Right ventricle myocardium superior (tissue), 1 donor: ENCODE measurements around the gene KRTAP10-12. TPM values are rescaled to one million over a fixed set of nuclear protein-coding genes. Genes with fewer than 3 reads are reported as not detected.
"Not testable (repeated sequence)": the region's sequence is repeated elsewhere in the genome, so short reads cannot be mapped to it uniquely, and the experiment has no call there.

Experiments used
- ATAC-seq: fragments of 200-7000 bp; cut with Tn5 transposase; one replicate; pipeline ENCODE4 v1.9.1; 2020; ENCODE audit warnings: mild to moderate bottlenecking; ENCODE audit not compliant: poor library complexity
- DNase-seq: peaks from one replicate; pipeline ENCODE4 v3.0.0-alpha.2; 2020
- intact Hi-C: fragments of 100-400 bp; cut with DNase I; formaldehyde crosslinking; loops from one replicate; pipeline ENCODE4 v1.11.2; 2022
- total RNA-seq: library from RNA; stranded (reverse); fragmentation: NEBNext Ultra II Directional; extraction: Animal tissue kit (Norgen Biotek cat#: 25700); gene quantifications from one replicate; pipeline ENCODE4 v1.2.1, GENCODE V29; 2021
- donor health status: DM: no; HTN: yes; CAD: no; lungs with severe emphysema.

KRTAP10-12 gene
- total RNA-seq, 1 donor from 2014 or later = not detected

- intact Hi-C loops = no loop called here
- ATAC-seq (peak; percentile 86), DNase-seq (peak; percentile 56)
These were observed 30.3 kb upstream of the KRTAP10-12 start, which contains the start of gene KRTAP12-2 for GRCh38 chr21:44666401-44667320. KRTAP12-2 (minus strand) TSS chr21:44666927; CDS start chr21:44666886, 41 bp downstream.

GRCh38 chr21:44667612-44668011 is 29.4 kb upstream of the KRTAP10-12 start:
- DNase-seq (no peak), ATAC-seq (no peak)
- intact Hi-C loops = no loop called here

DNA sequence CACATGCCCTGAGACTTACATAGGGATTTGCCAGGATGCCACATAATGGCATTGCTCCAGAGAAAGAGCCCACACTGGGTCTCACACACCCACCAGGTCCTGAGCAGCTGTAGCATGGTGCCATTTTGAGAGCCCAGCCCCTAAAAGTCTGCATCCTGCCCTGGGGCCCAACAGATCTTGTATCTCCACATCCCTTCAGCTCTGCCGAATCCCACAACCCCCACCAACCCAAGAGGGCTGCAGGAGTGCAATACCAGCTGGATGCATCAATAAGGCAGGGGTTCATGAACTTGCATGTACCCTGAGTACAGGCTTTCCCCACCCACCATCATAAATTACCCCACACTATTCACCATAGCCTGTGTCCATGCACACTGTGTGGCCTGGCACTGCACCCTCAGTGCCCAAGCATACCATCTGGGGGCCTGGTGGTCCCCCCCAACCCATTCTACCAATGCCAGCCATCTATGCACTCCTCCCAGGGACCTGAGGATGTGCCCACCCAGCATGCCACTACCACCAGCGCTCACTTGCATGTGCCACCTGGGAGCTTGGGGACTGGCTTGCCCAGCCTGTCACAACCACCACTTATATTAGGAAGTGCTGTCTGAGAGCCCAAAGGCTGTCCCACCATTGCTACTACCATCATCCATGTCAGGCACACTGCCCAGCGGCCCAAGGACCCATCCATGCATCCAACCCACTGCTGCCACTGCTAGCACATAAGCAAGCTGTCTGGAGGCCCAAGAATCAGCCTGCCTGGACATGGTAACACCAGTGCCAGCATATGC is 26.1 kb upstream of the KRTAP10-12 start:
- no peak for ATAC-seq
- DNase-seq = no peak
- intact Hi-C loops = no loop called here

DNA sequence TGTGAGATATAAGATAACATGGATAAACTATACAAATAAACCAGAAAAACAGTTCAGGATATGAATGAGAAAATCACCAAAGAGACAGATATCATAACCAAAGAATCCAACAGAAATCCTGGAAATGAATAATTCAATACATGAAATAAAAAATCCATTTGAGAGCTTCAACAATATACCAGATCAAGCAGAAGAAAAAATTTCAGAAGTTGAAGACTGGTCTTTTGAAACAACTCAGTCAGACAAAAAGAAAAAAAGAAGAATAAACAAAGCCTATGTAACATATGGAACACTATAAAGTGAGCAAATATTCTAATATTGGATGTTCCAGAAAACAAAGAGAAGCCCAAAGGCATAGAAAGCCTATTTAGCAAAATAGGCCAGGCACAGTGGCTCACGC is 25.1 kb upstream of the KRTAP10-12 start:
- no peak for ATAC-seq
- no peak for DNase-seq
- intact Hi-C loops = no loop called here

DNA sequence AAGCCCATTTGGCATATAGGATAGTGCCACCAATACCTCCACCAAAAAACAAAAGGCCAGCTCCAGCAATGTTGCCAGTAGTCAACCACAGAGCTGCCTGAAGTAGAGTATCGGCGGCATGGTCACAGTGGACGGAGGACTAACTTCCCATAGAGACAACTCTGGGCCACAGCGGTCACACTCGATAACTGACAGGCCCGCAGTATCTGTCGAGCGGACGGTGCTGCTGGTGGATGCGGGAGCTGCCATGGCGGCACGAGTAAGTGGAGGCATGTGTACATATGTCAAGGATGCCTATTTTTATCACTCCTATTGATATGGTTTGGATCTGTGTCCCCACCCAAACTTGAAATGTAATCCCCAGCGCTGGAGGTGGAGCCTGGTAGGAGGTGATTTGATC is 19.1 kb upstream of the KRTAP10-12 start:
- ATAC-seq (no peak), DNase-seq (no peak)
- intact Hi-C loops = no loop called here

GRCh38 chr21:44681152-44681551 is 15.8 kb upstream of the KRTAP10-12 start:
- DNase-seq (no peak), ATAC-seq (no peak)
- intact Hi-C loops = no loop called here

DNA sequence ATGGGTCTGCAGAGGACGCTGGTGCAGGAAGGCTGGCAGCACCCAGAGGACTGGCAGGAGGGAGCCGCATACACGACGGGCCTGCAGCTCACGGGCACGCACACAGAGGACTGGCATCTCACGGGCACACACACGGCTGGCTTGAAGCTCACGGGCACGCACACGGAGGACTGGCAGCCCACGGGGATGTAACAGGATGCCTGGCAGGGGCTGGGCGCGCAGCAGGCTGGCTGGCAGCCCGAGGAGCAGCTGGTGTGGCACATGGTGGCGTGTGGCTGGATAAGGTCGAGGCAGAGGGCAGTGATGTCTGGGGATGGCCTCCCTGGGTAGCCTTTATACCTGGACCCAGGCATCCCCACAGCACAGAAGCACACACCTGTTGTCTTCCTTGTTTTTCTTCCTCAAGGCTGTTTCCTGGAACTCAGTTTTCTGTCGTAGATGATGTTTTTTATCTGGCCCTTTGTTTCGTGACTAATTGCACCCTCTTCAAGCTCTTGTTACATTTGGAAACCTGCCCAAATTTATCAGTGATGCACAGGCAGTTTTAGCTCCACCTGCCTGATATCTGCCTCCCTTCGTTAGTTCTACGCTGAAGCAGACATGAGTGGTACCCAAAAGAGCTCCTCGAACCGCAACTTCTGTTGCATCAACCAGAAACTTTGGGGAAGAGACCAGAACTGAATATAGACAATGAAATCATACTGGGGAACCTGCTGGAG is 15.0 kb upstream of the KRTAP10-12 start, which contains the start of gene KRTAP12-1:
Gene KRTAP12-1, minus strand, starts transcription at position 303 of the 719 bp plus-strand sequence. Its CDS starts 40 bp downstream, at position 263.
- no peak for ATAC-seq
- no peak for DNase-seq
- intact Hi-C loops = no loop called here

DNA sequence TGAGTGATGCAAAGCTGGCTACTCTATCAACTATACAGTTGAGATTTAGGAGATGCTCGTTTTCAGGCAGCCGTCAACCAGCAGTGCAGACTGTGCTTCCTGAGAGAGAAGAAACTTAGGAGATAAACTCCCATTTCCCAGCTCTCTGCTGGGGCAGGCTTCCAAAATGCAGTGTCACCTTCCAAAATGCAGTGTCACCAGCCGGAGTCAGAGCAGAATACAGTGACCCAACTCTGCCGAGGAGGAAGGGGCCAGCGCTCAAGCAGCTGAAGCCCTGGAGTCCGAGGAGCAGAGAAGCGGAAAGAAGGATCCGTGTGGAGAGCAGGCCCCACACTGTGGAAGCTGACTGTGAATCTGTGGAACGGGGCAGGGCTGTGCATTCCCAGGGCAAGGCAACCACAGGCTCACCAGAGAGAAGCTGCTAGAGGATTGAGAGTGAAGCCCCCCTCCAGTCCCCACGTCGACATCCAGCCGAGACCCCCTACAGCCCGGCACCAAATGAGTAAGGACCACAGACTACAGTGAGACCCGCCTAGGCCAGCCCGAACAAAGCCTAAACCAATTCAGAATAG is 14.3 kb upstream of the KRTAP10-12 start:
- no peak for DNase-seq
- no peak for ATAC-seq
- intact Hi-C loops = no loop called here

GRCh38 chr21:44684077-44684476 is 12.9 kb upstream of the KRTAP10-12 start:
- intact Hi-C loops = no loop called here

GRCh38 chr21:44684483-44684882 is 12.5 kb upstream of the KRTAP10-12 start:
- intact Hi-C loops = no loop called here
- DNase-seq (no peak), ATAC-seq (no peak)

More at GRCh38 chr21:44684077-44684476, 12.9 kb upstream of the KRTAP10-12 start:
- no peak for DNase-seq
- no peak for ATAC-seq

GRCh38 chr21:44685050-44685449 is 11.9 kb upstream of the KRTAP10-12 start:
- DNase-seq, ATAC-seq, intact Hi-C loops: not testable (repeated sequence)

DNA sequence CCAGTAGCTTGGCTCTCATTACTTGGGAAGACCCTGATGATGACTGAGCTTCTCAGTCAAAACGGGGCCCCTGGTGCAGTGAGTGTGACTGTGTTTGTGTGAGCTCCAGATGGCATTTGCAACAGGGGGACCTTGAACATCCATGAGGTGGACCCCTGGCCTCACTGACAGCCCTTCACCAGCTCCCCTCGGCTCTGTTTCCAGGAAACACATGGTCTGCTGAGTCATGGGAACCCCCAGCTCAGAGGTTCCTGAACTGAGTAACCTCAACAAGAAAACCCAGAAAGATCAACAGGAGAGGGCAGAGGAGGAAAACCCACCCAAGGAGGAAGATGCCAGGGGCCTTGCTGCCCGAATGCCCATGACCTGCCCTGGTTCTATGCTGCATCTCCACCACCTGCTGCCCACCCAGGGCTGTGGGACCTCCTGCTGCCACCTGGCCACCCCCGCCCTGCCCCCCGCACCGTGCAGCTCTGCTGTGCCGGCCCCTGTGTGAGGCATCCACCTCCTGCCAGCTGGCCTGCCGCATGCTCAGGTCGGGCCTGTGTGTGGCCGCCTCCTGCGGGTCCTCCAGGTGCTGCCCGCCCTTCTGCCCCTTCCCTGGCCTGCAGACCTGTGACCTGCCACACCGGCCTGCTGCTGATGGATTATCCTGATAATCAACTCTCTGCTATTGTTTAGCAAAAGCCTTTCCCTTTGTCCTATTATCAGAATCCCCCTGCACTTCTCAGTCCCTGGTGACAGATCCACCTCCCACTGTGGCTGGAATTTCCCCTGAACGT is 10.8 kb upstream of the KRTAP10-12 start:
- DNase-seq (no peak), ATAC-seq (no peak)
- intact Hi-C loops = no loop called here

- intact Hi-C loops = no loop called here
- DNase-seq = no peak
- ATAC-seq = no peak
These were observed 10.0 kb upstream of the KRTAP10-12 start for GRCh38 chr21:44686843-44687561.

DNA sequence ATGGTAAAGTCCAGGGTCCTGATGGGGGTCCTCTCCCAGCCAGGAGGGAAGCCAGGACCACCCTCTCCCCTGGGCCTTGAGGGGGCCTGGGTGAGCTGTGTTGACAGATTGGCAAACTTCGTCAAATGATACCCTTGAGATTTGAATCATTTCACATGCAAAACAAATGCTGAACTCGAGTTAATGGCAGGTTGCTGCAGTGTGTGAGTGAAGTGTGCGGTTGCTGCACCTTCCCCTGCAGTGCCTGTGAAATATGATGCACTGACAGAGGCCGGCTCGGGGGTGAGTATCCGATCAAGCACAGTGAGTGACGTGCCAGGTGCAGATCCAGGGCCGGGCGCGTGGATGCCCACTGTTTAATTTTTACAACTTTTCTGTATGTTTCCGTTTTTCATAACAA is 9.3 kb upstream of the KRTAP10-12 start:
- ATAC-seq (no peak), DNase-seq (no peak)
- intact Hi-C loops = no loop called here

- ATAC-seq, intact Hi-C loops, DNase-seq: not testable (repeated sequence)
These were observed 7.2 kb upstream of the KRTAP10-12 start for GRCh38 chr21:44689740-44690139.

GRCh38 chr21:44691686-44692085 is 5.3 kb upstream of the KRTAP10-12 start:
- intact Hi-C loops = no loop called here
- DNase-seq = no peak
- no peak for ATAC-seq
